ENCODE data around the gene SFXN5.

DNA sequence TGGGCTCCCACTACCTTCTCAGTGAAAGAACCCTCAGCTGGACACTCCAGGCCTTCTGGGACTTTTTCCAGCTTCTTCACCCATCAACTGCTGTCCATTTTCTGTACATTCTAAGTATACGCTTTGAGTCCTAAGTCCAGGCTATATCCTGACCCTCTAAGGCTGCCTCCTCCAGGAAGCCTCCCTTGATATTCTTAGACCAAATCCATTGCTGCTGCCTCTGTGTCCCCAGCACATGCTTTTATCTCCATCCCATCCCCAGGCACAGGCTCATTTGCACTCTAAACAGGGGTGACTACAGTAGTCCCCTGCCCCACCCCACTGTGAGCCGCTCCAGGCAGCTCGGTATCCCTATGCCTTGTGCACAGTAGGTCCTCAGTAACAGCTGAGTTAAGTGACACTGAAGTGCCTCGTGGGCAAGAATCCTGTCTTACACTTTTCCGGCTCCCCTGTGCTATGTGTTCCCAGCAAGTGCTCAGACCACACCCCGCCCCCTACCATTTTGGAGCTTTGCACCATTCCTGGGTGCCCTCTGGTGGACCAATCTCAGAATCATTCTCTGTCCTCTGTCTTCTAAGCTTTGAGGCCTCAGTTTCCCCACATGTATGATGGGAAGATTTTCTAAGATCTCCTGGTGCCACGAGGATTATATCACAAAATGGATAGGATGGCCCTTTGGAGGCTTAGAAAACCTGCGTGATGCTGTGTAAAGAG, 119.2 kb downstream of the SFXN5 start:
- TF ChIP-seq, protein P1, sequence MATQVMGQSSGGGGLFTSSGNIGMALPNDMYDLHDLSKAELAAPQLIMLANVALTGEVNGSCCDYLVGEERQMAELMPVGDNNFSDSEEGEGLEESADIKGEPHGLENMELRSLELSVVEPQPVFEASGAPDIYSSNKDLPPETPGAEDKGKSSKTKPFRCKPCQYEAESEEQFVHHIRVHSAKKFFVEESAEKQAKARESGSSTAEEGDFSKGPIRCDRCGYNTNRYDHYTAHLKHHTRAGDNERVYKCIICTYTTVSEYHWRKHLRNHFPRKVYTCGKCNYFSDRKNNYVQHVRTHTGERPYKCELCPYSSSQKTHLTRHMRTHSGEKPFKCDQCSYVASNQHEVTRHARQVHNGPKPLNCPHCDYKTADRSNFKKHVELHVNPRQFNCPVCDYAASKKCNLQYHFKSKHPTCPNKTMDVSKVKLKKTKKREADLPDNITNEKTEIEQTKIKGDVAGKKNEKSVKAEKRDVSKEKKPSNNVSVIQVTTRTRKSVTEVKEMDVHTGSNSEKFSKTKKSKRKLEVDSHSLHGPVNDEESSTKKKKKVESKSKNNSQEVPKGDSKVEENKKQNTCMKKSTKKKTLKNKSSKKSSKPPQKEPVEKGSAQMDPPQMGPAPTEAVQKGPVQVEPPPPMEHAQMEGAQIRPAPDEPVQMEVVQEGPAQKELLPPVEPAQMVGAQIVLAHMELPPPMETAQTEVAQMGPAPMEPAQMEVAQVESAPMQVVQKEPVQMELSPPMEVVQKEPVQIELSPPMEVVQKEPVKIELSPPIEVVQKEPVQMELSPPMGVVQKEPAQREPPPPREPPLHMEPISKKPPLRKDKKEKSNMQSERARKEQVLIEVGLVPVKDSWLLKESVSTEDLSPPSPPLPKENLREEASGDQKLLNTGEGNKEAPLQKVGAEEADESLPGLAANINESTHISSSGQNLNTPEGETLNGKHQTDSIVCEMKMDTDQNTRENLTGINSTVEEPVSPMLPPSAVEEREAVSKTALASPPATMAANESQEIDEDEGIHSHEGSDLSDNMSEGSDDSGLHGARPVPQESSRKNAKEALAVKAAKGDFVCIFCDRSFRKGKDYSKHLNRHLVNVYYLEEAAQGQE (tag by site-specific recombination; IDR thresholded peaks at IDR 0.05), result no peak
- TF ChIP-seq KLF9 (tag by site-specific recombination; IDR thresholded peaks at IDR 0.05; ENCODE audit: low read depth) (no peak), ZNF266 (tag by site-specific recombination; IDR thresholded peaks at IDR 0.05; ENCODE audit: low read depth) (no peak), ZNF660 (tag by site-specific recombination; IDR thresholded peaks at IDR 0.05) (no peak), WT1 (tag by site-specific recombination; IDR thresholded peaks at IDR 0.05) (no peak), ZNF596 (tag by site-specific recombination; IDR thresholded peaks at IDR 0.05) (no peak), ZNF561 (tag by site-specific recombination; IDR thresholded peaks at IDR 0.05; ENCODE audit: borderline replicate concordance) (no peak), KLF16 (tag by site-specific recombination; IDR thresholded peaks at IDR 0.05) (no peak)
- TF ChIP-seq, protein P2, sequence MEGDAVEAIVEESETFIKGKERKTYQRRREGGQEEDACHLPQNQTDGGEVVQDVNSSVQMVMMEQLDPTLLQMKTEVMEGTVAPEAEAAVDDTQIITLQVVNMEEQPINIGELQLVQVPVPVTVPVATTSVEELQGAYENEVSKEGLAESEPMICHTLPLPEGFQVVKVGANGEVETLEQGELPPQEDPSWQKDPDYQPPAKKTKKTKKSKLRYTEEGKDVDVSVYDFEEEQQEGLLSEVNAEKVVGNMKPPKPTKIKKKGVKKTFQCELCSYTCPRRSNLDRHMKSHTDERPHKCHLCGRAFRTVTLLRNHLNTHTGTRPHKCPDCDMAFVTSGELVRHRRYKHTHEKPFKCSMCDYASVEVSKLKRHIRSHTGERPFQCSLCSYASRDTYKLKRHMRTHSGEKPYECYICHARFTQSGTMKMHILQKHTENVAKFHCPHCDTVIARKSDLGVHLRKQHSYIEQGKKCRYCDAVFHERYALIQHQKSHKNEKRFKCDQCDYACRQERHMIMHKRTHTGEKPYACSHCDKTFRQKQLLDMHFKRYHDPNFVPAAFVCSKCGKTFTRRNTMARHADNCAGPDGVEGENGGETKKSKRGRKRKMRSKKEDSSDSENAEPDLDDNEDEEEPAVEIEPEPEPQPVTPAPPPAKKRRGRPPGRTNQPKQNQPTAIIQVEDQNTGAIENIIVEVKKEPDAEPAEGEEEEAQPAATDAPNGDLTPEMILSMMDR (tag by site-specific recombination; IDR thresholded peaks at IDR 0.05), result no peak
- TF ChIP-seq, protein P3, sequence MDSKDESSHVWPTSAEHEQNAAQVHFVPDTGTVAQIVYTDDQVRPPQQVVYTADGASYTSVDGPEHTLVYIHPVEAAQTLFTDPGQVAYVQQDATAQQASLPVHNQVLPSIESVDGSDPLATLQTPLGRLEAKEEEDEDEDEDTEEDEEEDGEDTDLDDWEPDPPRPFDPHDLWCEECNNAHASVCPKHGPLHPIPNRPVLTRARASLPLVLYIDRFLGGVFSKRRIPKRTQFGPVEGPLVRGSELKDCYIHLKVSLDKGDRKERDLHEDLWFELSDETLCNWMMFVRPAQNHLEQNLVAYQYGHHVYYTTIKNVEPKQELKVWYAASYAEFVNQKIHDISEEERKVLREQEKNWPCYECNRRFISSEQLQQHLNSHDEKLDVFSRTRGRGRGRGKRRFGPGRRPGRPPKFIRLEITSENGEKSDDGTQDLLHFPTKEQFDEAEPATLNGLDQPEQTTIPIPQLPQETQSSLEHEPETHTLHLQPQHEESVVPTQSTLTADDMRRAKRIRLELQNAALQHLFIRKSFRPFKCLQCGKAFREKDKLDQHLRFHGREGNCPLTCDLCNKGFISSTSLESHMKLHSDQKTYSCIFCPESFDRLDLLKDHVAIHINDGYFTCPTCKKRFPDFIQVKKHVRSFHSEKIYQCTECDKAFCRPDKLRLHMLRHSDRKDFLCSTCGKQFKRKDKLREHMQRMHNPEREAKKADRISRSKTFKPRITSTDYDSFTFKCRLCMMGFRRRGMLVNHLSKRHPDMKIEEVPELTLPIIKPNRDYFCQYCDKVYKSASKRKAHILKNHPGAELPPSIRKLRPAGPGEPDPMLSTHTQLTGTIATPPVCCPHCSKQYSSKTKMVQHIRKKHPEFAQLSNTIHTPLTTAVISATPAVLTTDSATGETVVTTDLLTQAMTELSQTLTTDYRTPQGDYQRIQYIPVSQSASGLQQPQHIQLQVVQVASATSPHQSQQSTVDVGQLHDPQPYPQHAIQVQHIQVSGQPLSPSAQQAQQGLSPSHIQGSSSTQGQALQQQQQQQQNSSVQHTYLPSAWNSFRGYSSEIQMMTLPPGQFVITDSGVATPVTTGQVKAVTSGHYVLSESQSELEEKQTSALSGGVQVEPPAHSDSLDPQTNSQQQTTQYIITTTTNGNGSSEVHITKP (tag by site-specific recombination; IDR thresholded peaks at IDR 0.05), result no peak
- TF ChIP-seq, protein P4, sequence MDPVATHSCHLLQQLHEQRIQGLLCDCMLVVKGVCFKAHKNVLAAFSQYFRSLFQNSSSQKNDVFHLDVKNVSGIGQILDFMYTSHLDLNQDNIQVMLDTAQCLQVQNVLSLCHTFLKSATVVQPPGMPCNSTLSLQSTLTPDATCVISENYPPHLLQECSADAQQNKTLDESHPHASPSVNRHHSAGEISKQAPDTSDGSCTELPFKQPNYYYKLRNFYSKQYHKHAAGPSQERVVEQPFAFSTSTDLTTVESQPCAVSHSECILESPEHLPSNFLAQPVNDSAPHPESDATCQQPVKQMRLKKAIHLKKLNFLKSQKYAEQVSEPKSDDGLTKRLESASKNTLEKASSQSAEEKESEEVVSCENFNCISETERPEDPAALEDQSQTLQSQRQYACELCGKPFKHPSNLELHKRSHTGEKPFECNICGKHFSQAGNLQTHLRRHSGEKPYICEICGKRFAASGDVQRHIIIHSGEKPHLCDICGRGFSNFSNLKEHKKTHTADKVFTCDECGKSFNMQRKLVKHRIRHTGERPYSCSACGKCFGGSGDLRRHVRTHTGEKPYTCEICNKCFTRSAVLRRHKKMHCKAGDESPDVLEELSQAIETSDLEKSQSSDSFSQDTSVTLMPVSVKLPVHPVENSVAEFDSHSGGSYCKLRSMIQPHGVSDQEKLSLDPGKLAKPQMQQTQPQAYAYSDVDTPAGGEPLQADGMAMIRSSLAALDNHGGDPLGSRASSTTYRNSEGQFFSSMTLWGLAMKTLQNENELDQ (tag by site-specific recombination; IDR thresholded peaks at IDR 0.05; ENCODE audit: low read depth), result no peak

Data from HEK293 (cell line).